ENCODE measurements around the gene GRHL1.

- TF ChIP-seq CTCF (IDR thresholded peaks at IDR 0.05): no peak
- no peak for TF ChIP-seq ZFX (IDR thresholded peaks at IDR 0.05; ENCODE audit: borderline replicate concordance)
These were observed 4.7 kb upstream of the GRHL1 start for GRCh38 chr2:9946818-9947217.
